Tibial nerve (tissue), 4 donors: Measurements from ENCODE around the gene DPP9. TPM values are rescaled to one million over a fixed set of nuclear protein-coding genes. Genes with fewer than 3 reads are reported as not detected.

Experiments
- DNase-seq, 2 donors: peaks; one replicate each; pipeline ENCODE4 v3.0.0-alpha.2; 2019; ENCODE audit warnings: low spot score in 2 of 2
- H3K27ac ChIP-seq, 4 donors: fragments of 200-600 bp; sonication (generic) in 3 of 4; one replicate each; pipeline ENCODE4 v1.5.1; 2017 to 2019; ENCODE audit warnings: mild to moderate bottlenecking in 1 of 4
- H3K27me3 ChIP-seq, 2 donors: fragments of 200-600 bp; sonication (generic) in 1 of 2; one replicate each; pipeline versions ENCODE4 v1.5.1 to v1.6.0; 2017 to 2019
- H3K36me3 ChIP-seq, 3 donors: fragments of 200-600 bp; sonication (generic); one replicate each; pipeline ENCODE4 v1.5.1; 2018 to 2019
- H3K4me1 ChIP-seq, 4 donors: fragments of 200-600 bp; sonication (generic) in 3 of 4; one replicate each; pipeline ENCODE4 v1.5.1; 2017 to 2019
- H3K4me3 ChIP-seq, 4 donors: fragments of 200-600 bp; sonication (generic) in 3 of 4; one replicate each; pipeline ENCODE4 v1.5.1; 2017 to 2019; ENCODE audit warnings: mild to moderate bottlenecking in 1 of 4, moderate library complexity in 1 of 4
- H3K9me3 ChIP-seq, 4 donors: fragments of 200-600 bp; sonication (generic) in 3 of 4; one replicate each; pipeline ENCODE4 v1.5.1; 2017 to 2019
- CTCF ChIP-seq, 5 experiments: fragments of 200-600 bp in 3 of 5; fragments of 450-650 bp in 2 of 5; sonication (generic) in 3 of 5; IDR thresholded peaks; one replicate each; pipeline ENCODE4 v1.5.1; 2016 to 2019; ENCODE audit warnings: antibody characterized with exemption in 5 of 5, mild to moderate bottlenecking in 3 of 5, moderate library complexity in 2 of 5
- EP300 ChIP-seq, 2 donors: sonication (generic); formaldehyde crosslinking; IDR thresholded peaks; one replicate each; pipeline ENCODE4 v1.6.1; 2017; ENCODE audit warnings: antibody characterized with exemption in 2 of 2, mild to moderate bottlenecking in 1 of 2
- POLR2A ChIP-seq, 2 donors: fragments of 450-650 bp; IDR thresholded peaks; one replicate each; pipeline ENCODE4 v1.6.1; 2017; ENCODE audit warnings: antibody characterized with exemption in 2 of 2, mild to moderate bottlenecking in 2 of 2, moderate library complexity in 2 of 2
- WGBS, 2 donors: methylation state at CpG; one replicate each; pipeline ENCODE4 v1.1.5; 2018; 5-methylcytosine and 5-hydroxymethylcytosine counted together
- total RNA-seq, 4 donors: library from RNA; depleted of rRNA; stranded (reverse); fragments of >200 nt; gene quantifications; one replicate each; pipeline ENCODE4 v1.1.0, GENCODE V29; 2016

DPP9 gene
- total RNA-seq, 4 donors from 2014 or later: 53.9 to 134 (median 68.0) TPM

- WGBS, 2 donors: 31 to 43% methylated on average over 4 of the region's 4 CpGs
- H3K4me3 ChIP-seq: no peak overlapping the region
- H3K9me3 ChIP-seq: no peaks in the 10 kb centered on the region
- H3K4me1 ChIP-seq: peaks cover 0 to 6% (median 2%) of the 10 kb centered on the region in 4 donors
- DNase-seq: no peak
- H3K27ac ChIP-seq: no peak overlapping the region
- TF ChIP-seq CTCF (IDR thresholded peaks at IDR 0.05): no peak
- no peak for TF ChIP-seq EP300 (IDR thresholded peaks at IDR 0.05)
- no peak for TF ChIP-seq POLR2A (IDR thresholded peaks at IDR 0.05)
- peaks cover 0 to 11% of the 10 kb centered on the region in 2 donors for H3K27me3 ChIP-seq
- no peaks in the 10 kb centered on the region for H3K36me3 ChIP-seq
These were observed 15.1 kb upstream of the DPP9 start for GRCh38 chr19:4738734-4739133.

GRCh38 chr19:4737955-4738600, 14.4 kb upstream of the DPP9 start:
- no peaks in the 10 kb centered on the region for H3K9me3 ChIP-seq
- no peak for DNase-seq
- peaks cover 0 to 11% of the 10 kb centered on the region in 2 donors for H3K27me3 ChIP-seq
- no peaks in the 10 kb centered on the region for H3K36me3 ChIP-seq
- no peak overlapping the region for H3K4me3 ChIP-seq
- 3 to 9% methylated on average over 11 of the region's 11 CpGs for WGBS, 2 donors
- no peak overlapping the region for H3K27ac ChIP-seq
- peaks cover 0 to 5% (median 2%) of the 10 kb centered on the region in 4 donors for H3K4me1 ChIP-seq
- no peak for TF ChIP-seq POLR2A (IDR thresholded peaks at IDR 0.05)

GRCh38 chr19:4733755-4734345, 10.2 kb upstream of the DPP9 start:
- no peak overlapping the region for H3K4me3 ChIP-seq

GRCh38 chr19:4732680-4733114, 9.1 kb upstream of the DPP9 start:
- H3K4me3 ChIP-seq: no peak overlapping the region
- no peak overlapping the region for H3K27ac ChIP-seq
- 17 to 21% methylated on average over 8 of the region's 8 CpGs for WGBS, 2 donors
- H3K36me3 ChIP-seq: no peaks in the 10 kb centered on the region
- H3K9me3 ChIP-seq: no peaks in the 10 kb centered on the region
- TF ChIP-seq CTCF (IDR thresholded peaks at IDR 0.05) (peak; percentile 61 to 74 (median 67)), POLR2A (IDR thresholded peaks at IDR 0.05) (no peak)
- no peak for DNase-seq
- peaks cover 0 to 7% (median 0%) of the 10 kb centered on the region in 4 donors for H3K4me1 ChIP-seq
- H3K27me3 ChIP-seq: peaks cover 0 to 3% of the 10 kb centered on the region in 2 donors

More at GRCh38 chr19:4733755-4734345, 10.2 kb upstream of the DPP9 start:
- Histone ChIP-seq H3K4me1 (peaks cover 0 to 7% (median 0%) of the 10 kb centered on the region in 4 donors), H3K36me3 (no peaks in the 10 kb centered on the region), H3K9me3 (no peaks in the 10 kb centered on the region), H3K27ac (no peak overlapping the region), H3K27me3 (peaks cover 0 to 11% of the 10 kb centered on the region in 2 donors)
- WGBS, 2 donors: 18 to 37% methylated on average over 1 of the region's 1 CpG
- TF ChIP-seq CTCF (IDR thresholded peaks at IDR 0.05) (no peak), EP300 (IDR thresholded peaks at IDR 0.05) (no peak), POLR2A (IDR thresholded peaks at IDR 0.05) (no peak)
- DNase-seq: no peak

GRCh38 chr19:4730740-4731171, 7.1 kb upstream of the DPP9 start:
- Histone ChIP-seq H3K36me3 (no peaks in the 10 kb centered on the region), H3K4me3 (no peak overlapping the region), H3K27me3 (no peaks in the 10 kb centered on the region), H3K4me1 (peaks cover 0 to 7% (median 0%) of the 10 kb centered on the region in 4 donors), H3K27ac (no peak overlapping the region), H3K9me3 (no peaks in the 10 kb centered on the region)
- TF ChIP-seq CTCF (IDR thresholded peaks at IDR 0.05) (peak in 4 of 5 experiments; percentile 31 to 46 (median 36)), EP300 (IDR thresholded peaks at IDR 0.05) (no peak), POLR2A (IDR thresholded peaks at IDR 0.05) (no peak)
- no peak for DNase-seq
- WGBS, 2 donors: 100% methylated on average over 1 of the region's 1 CpG
